ENCODE results near the gene ALPG.
"Not testable (repeated sequence)": the region's sequence is repeated elsewhere in the genome, so short reads cannot be mapped to it uniquely, and the experiment has no call there.

ALPG gene

DNA sequence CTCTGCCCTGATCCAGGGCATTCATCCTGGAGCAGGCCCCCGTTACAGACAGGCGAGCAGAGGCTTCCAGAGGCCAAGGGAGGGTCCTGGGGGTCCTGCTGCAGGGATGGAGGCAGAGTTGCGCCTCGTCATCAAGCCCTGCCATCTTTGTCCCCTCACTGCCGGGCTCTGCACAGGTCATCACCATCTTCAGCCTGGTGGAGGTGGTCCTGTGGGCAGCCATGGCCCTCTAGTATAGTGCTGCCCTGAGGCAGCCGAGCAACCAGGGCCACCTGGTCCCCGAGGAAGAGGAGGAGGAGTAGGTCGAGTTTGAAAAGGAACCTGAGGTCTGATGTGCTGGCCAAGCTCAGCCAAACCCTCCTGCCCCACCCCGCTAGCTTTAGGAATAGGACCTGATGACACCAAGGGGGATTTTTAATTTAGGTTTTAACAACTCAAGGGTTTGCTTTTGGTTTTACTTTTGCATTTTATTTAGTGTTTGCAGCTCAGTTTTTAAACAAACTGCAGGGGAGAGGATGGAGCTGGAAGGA, 40.5 kb downstream of the ALPG start:
- no peak for DNase-seq (ENCODE audit: low read depth in 1 of 2, low spot score in 1 of 2)
- in situ Hi-C loops (cut with HindIII; ENCODE audit: low pct_unique_long_range_greater_than_20kb, low sequenced_read_pairs) = no loop called here

DNA sequence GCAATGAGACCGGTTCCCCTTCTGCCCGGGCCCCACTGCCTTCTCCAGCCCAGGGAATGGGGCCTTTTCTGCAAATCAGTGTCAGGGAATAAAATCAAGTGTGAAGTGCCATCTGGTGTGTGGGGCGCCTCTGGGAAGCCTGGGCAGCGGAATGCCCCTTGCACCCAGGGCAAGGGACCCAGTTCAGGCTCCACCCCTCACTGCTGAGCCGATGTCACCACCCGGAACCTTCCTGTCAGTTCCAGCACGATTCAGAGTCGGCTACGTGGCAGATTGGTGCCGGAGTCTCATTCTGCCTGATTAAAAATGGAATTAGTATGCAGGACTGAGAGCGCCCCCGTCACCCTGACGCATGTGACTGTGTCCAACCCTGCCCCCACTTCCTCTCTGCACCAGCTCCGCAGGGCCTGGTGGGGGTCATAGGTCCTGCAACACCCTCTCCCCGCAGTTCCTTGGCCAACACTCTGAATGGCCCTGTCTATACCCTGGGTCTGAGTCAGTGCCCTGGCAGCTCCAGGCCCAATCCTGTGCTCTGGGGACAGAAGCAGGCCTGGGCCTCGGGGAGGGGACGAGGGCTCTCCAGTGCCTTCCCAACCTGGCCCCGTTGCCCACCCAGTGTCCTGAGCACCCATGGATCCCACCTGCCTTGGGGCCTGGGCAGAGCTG, 41.1 kb downstream of the ALPG start:
- no peak for DNase-seq (ENCODE audit: low read depth in 1 of 2, low spot score in 1 of 2)
- no peak for TF ChIP-seq JUND (IDR thresholded peaks at IDR 0.05; ENCODE audit: low read depth)
- in situ Hi-C loops (cut with HindIII; ENCODE audit: low pct_unique_long_range_greater_than_20kb, low sequenced_read_pairs) = no loop called here

More for the DNA sequence above, 40.5 kb downstream of the ALPG start:
- no peak for TF ChIP-seq JUND (IDR thresholded peaks at IDR 0.05; ENCODE audit: low read depth)

- no peak for TF ChIP-seq JUND (IDR thresholded peaks at IDR 0.05; ENCODE audit: low read depth)
- in situ Hi-C loops (cut with HindIII; ENCODE audit: low pct_unique_long_range_greater_than_20kb, low sequenced_read_pairs) = no loop called here
- DNase-seq (ENCODE audit: low read depth in 1 of 2, low spot score in 1 of 2) = no peak
These were observed 41.7 kb downstream of the ALPG start for GRCh38 chr2:232448304-232448690.

DNA sequence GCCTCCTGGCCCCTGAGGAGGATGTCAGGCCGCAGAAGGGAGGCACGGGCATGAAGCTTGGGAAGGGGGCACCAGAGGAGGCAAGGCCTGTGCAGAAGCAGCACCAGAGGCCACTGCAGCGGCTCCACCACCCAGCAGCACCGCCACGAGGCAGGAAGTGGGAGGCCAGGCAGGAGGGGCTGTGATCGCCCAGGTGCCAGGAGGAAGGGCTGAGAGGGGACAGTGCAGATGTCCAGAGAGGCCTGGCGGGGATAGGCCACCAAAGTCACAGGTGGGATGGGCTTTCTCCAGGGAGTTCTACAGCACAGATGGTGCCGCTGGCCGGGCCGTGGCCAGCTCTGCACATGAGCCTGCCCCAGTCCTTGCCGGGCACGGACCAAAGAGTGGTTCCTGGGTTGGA, 43.3 kb downstream of the ALPG start:
- DNase-seq (ENCODE audit: low read depth in 1 of 2, low spot score in 1 of 2) = no peak
- no peak for TF ChIP-seq JUND (IDR thresholded peaks at IDR 0.05; ENCODE audit: low read depth)
- in situ Hi-C loops (cut with HindIII; ENCODE audit: low pct_unique_long_range_greater_than_20kb, low sequenced_read_pairs) = no loop called here

GRCh38 chr2:232451645-232452044, 45.0 kb downstream of the ALPG start:
- in situ Hi-C loops (cut with HindIII; ENCODE audit: low pct_unique_long_range_greater_than_20kb, low sequenced_read_pairs); DNase-seq (ENCODE audit: low read depth in 1 of 2, low spot score in 1 of 2): not testable (repeated sequence)

GRCh38 chr2:232454630-232455029, 48.0 kb downstream of the ALPG start:
- TF ChIP-seq JUND (IDR thresholded peaks at IDR 0.05; ENCODE audit: low read depth) = no peak
- no peak for DNase-seq (ENCODE audit: low read depth in 1 of 2, low spot score in 1 of 2)
- in situ Hi-C loops (cut with HindIII; ENCODE audit: low pct_unique_long_range_greater_than_20kb, low sequenced_read_pairs) = no loop called here

DNA sequence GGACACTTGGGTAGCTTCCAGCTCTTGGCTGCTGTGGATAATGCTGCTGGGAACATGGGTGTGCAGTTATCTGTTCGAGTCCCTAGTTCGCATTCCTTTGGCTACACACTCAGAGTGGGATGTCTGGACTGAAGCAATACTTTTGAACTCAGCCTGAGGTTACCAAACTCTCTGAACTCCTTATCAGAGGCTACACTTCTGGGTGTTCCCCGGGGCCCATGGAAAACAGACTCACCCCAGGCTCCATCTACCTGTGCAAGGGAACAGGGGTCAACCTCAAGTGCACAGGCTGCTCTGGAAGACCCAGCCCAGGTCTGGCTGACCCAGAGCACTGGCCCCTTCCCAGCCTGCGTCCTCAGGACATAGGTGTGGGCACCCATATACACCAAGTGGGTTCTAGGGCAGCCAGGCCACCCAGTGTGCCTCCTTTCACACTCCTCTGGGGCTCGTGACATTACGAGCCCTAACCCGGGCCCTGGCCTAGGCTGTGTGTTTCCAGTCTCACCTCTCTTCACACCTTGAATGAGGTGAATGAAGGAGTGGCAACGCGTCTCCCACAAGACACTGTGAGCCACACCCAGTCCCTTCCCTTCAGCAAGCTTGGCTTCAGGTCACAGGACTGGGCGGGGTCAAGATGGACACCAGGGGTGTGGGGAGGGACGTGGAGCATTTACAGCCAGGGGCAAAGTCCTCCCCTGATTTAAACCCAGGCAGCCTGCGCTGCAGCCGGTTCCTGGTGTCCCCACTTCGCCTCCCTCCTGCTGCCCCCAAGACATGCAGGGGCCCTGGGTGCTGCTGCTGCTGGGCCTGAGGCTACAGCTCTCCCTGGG, 49.0 kb downstream of the ALPG start, which contains the start of gene ALPI:
TSS of gene ALPI (plus strand) at position 728 of the 830 bp plus-strand sequence. CDS start at position 775, 47 bp downstream.
- in situ Hi-C loops (cut with HindIII; ENCODE audit: low pct_unique_long_range_greater_than_20kb, low sequenced_read_pairs) = no loop called here
- DNase-seq (ENCODE audit: low read depth in 1 of 2, low spot score in 1 of 2) = no peak
- no peak for TF ChIP-seq JUND (IDR thresholded peaks at IDR 0.05; ENCODE audit: low read depth)

DNA sequence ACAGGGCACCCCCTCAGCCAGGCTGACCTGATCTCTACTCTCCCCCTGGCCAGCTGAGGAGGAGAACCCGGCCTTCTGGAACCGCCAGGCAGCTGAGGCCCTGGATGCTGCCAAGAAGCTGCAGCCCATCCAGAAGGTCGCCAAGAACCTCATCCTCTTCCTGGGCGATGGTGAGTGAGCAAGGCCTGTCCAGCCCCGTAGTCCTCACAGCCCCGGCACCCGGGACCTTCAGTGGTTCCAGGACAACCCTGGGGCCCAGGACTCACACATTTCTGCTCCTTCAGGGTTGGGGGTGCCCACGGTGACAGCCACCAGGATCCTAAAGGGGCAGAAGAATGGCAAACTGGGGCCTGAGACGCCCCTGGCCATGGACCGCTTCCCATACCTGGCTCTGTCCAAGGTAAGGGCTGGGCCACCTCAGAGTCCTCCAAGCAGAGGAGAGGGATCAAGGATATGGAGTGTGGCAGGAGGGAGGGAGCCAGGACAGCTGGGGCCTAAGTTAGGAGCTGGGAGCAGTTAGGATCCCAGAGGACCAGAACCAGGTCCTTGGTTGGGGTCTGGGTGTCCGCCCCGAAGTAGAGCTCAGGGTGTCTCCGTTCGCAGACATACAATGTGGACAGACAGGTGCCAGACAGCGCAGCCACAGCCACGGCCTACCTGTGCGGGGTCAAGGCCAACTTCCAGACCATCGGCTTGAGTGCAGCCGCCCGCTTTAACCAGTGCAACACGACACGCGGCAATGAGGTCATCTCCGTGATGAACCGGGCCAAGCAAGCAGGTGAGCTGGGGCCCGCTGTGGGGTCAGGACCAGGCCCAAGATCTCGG, 49.9 kb downstream of the ALPG start:
- no peak for DNase-seq (ENCODE audit: low read depth in 1 of 2, low spot score in 1 of 2)
- no peak for TF ChIP-seq JUND (IDR thresholded peaks at IDR 0.05; ENCODE audit: low read depth)
- in situ Hi-C loops (cut with HindIII; ENCODE audit: low pct_unique_long_range_greater_than_20kb, low sequenced_read_pairs) = no loop called here

DNA sequence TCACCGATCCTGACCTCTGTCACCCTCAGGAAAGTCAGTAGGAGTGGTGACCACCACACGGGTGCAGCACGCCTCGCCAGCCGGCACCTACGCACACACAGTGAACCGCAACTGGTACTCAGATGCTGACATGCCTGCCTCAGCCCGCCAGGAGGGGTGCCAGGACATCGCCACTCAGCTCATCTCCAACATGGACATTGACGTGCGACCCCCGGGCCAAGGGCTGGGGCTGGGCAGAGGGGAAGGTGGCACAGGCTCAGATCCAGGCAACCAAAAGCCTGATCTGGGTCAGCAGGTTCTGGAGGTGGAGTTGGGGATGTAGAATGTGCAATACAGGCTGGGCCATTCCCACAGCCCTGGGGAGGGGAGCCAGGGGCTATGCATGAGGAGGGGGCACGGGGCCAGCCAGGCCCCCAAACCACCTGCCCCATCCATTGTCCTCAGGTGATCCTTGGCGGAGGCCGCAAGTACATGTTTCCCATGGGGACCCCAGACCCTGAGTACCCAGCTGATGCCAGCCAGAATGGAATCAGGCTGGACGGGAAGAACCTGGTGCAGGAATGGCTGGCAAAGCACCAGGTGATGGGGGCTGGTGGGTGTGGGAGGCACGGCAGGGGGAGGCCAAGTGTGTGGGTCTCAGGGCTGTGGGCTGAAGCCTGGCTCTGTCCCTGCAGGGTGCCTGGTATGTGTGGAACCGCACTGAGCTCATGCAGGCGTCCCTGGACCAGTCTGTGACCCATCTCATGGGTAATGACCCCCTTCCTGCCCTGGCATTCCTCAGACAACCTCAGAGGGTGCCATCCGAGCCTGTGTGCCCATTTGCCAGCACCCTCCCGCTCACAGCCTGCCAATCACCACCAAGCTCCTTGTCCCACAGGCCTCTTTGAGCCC, 50.7 kb downstream of the ALPG start:
- no peak for DNase-seq (ENCODE audit: low read depth in 1 of 2, low spot score in 1 of 2)
- in situ Hi-C loops (cut with HindIII; ENCODE audit: low pct_unique_long_range_greater_than_20kb, low sequenced_read_pairs) = no loop called here
- no peak for TF ChIP-seq JUND (IDR thresholded peaks at IDR 0.05; ENCODE audit: low read depth)

DNA sequence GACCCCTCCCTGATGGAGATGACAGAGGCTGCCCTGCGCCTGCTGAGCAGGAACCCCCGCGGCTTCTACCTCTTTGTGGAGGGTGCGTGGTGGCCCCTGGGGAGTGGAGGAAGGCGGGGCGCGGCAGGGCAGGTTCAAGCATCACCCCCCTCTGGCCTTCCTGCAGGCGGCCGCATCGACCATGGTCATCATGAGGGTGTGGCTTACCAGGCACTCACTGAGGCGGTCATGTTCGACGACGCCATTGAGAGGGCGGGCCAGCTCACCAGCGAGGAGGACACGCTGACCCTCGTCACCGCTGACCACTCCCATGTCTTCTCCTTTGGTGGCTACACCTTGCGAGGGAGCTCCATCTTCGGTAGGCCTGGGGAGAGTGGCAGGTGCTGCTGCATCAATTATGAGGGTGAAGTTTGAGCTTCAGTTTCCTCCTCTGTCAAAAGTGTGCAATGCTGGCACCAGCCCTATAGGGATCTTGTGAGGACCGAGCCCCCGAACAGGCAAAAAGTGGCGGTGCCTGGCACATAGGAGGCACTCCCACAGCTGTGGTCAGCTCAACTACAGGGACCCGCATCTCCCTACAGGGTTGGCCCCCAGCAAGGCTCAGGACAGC, 51.5 kb downstream of the ALPG start:
- DNase-seq (ENCODE audit: low read depth in 1 of 2, low spot score in 1 of 2) = no peak
- in situ Hi-C loops (cut with HindIII; ENCODE audit: low pct_unique_long_range_greater_than_20kb, low sequenced_read_pairs) = no loop called here
- no peak for TF ChIP-seq JUND (IDR thresholded peaks at IDR 0.05; ENCODE audit: low read depth)

GRCh38 chr2:232458661-232459418, 52.2 kb downstream of the ALPG start:
- no peak for DNase-seq (ENCODE audit: low read depth in 1 of 2, low spot score in 1 of 2)
- TF ChIP-seq JUND (IDR thresholded peaks at IDR 0.05; ENCODE audit: low read depth) = no peak
- in situ Hi-C loops (cut with HindIII; ENCODE audit: low pct_unique_long_range_greater_than_20kb, low sequenced_read_pairs) = no loop called here

Measured in T47D (cell line).